Right ventricle myocardium superior (tissue), 1 donor: ENCODE data around the gene BCR. TPM values are rescaled to one million over a fixed set of nuclear protein-coding genes. Genes with fewer than 3 reads are reported as not detected.

Experiments
- ATAC-seq: fragments of 200-7000 bp; cut with Tn5 transposase; one replicate; pipeline ENCODE4 v1.9.1; 2020; ENCODE audit warnings: mild to moderate bottlenecking; ENCODE audit not compliant: poor library complexity
- DNase-seq: peaks from one replicate; pipeline ENCODE4 v3.0.0-alpha.2; 2020
- intact Hi-C: fragments of 100-400 bp; cut with DNase I; formaldehyde crosslinking; loops from one replicate; pipeline ENCODE4 v1.11.2; 2022
- total RNA-seq: library from RNA; stranded (reverse); fragmentation: NEBNext Ultra II Directional; extraction: Animal tissue kit (Norgen Biotek cat#: 25700); gene quantifications from one replicate; pipeline ENCODE4 v1.2.1, GENCODE V29; 2021
- donor health status: DM: no; HTN: yes; CAD: no; lungs with severe emphysema.

Gene BCR
- total RNA-seq, 1 donor from 2014 or later, result 28.2 TPM

DNA sequence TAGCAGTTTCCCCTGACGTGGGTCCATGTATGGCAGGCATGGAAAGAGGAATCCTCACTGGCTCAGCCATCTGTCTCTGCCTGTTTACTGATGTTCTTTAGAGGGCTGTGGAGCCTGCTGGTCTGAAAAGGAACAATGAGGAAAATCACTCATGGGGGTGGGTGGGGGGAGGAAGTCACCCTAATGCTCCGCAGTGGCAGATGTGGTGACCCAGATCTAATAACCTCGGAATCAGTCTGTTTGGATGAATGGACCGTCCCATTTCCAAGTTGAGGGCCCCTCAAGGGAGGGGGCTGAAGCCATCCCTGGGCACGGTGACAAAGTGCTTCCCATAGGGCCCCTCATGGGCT lies 4.4 kb downstream of the BCR start:
- ATAC-seq (no peak), DNase-seq (no peak)
- intact Hi-C loops, result loop anchor here (5.0 kb wide), 1 partner anchor 38 kb away; no protein-coding TSS in a partner anchor

DNA sequence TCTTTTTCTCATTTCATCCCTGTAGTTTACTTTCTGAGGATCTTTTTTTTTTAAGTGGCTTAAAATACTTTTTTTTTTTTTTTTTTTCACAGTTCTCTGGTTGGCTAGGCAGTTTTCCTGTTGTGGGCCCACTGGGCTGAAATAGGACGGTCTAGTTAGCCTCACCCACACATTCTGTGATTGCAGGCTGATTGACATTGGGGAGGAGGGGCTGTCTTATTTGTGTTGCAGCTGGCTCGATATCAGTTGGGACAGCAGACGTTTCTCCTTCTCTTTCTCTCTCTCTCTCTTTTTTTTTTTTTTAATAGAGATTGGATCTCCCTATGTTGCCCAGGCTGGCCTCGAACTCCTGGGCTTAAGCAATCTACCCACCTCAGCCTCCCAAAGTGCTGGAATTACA lies 6.9 kb downstream of the BCR start:
- intact Hi-C loops, result no loop called here

DNA sequence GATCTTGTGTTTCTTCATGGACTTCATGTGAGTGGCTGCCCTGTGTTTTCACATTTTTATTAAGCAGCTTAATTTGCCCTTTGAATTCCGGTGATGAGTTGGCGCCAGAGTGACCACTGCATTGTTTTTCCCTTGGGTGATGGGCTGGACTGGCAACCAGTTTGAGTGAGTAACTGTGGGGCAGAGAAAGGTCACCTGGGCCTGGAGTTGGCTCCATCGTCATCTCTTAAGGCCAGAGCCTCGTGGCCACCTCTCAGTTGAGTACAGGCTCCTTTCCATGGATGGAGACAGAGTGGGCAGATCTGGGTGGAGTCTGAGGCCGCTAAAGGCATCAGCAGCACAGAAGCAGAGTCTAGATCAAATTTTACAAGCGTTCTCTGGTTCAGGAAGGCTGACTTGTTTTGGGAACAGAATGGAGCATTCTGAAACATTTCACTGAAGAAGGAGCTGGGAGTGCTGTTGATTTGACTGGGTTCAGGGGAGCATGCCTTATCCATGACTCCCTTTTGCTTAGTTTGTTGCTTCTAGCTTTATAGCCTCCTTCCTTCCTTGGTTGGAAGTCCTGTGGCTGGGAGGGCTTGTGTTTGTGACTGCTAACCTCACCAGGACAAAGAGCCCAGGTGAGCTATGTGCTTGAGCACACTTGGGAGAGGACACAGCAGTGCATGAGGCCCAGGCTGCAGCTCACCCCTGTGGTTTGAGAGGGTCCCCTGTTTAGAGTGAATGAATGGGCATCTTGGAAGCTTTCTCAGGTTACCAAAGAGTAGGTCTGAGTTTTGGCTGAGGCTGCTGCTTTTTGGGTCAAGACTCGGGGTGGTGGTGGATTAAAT lies 7.8 kb downstream of the BCR start:
- ATAC-seq (no peak), DNase-seq (no peak)

More for the DNA sequence above, 6.9 kb downstream of the BCR start:
- ATAC-seq (no peak), DNase-seq (no peak)

DNA sequence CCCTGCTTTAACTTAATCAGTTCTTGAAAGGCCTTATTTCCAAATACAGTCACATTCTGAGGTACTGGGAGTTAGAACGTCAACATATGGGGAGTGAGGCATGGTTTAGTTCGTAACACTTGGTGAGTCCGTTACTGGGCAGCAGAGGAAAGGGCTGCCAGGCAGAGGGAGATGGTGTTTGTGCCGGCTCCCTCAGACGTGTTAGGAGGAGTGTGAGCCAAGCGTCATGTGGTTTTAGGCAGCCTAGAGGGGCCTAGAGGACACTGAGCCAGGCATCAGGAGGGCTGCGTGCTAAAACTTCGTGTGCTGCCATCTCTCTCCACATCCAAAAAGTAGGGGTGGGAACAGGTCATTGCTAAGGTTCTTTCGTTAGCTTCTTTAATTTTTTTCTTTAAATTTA lies 10.2 kb downstream of the BCR start:
- DNase-seq, result no peak
- ATAC-seq, result peak; percentile 60
- intact Hi-C loops, result no loop called here

More for the DNA sequence above, 7.8 kb downstream of the BCR start:
- intact Hi-C loops, result no loop called here

DNA sequence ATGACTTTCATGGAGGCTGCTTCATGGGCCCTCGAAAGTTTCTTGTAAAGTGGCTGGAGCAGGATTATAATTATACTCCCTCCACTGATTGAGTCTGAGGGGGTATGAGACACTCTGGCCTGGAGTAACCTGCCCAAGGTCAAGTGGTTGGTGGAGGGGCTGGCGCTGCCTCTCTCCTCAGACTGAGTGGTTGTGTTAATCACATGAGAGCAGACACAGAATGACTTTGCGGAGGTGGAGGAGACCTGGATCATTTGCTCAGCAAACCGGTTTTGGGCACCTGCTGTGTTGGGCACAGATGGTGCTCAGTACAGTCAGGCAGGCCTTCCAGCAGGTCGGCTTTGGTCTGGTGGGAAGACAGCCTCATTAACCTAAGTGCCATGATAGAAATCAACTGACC lies 11.8 kb downstream of the BCR start:
- ATAC-seq (peak; percentile 57), DNase-seq (no peak)
- intact Hi-C loops, result no loop called here

DNA sequence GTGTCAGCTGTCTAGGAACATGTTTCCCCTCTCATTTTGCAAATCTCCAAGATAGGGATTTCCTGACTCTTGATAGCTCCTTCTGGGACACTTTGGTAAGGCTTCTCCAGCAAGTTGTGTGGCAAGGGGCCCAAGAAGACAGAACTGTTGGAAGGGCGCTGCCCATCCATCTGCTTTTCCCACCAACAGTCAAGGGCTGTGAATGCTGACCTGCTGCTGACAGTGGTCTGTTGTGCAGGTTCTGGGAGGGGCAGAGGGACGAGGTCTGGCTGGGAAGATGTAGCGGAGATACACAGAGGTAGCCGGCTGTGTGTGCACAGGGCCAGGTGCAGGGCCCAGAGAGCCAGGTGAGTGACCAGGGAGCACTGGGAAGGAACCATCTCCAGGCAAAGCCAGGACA lies 12.2 kb downstream of the BCR start:
- ATAC-seq (no peak), DNase-seq (no peak)
- intact Hi-C loops, result no loop called here

DNA sequence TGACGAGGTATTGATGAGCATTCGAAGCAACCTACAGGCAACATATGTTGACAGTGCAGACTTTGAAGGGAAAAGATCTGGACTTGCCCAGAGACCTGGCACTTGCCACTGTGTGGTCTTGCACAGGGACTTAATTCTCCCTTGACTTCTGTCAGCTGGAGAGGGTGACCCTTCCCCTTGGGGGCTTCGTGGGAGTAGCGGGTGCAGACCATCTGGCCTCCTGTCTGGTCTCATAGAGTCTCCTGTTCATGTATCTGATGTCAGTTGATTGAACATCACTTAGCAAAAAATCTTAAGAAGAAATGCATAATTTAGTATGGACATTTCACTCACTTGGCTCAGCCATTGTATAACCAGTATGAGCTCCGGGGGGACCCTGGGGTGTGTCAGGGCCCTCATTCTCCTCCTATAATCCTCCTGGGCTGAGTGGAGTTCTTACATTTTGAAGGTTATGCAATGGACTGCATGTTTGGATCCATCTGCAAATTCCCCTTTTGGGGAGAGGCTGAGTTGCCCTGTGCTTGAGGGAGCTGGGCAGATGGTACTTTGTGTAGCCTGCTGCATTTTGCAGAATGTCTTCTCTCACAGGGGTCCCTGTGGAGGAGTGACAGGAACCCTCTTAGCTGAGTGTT lies 13.0 kb downstream of the BCR start:
- no peak for ATAC-seq
- intact Hi-C loops, result no loop called here
- DNase-seq, result no peak

DNA sequence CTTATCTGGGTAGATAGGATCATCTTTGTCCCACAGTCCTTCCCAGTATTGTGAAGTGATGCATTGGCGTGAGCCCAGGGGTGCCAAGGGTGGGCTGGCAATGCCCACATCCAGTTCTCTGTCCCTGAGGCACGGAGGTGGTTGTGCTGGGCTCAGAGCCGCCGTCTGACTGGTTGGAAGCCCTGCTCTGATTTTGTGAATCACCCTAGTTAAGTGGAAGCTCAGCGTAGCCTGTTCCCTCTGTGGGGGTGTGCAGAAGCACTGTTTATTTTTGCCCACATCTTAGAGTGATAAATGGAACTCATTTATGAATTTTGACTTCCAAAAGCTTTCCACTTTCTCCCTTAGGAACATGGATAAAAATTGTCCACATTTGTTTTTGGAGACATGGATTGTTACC lies 13.6 kb downstream of the BCR start:
- intact Hi-C loops, result no loop called here
- DNase-seq (no peak), ATAC-seq (no peak)

DNA sequence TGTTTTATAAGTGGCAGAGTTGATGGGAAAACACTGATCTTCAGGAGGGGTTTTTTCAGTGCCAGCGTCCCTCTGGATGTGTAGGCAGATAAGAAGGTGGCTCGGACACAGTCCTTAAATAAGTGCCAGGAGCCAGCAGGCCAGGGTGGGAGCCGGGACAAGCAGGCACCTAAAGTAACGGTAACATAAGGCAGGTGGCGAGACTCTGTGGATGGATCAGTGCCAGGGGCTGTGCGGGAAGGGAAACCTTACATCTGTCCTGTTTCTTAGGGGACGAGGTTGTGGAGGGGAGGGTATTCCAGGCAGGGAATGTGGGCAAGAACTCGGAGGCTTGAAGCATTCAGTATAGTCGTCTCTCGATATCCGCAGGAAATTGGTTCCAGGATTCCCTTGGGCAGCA lies 15.9 kb downstream of the BCR start:
- ATAC-seq (no peak), DNase-seq (no peak)
- intact Hi-C loops, result no loop called here

DNA sequence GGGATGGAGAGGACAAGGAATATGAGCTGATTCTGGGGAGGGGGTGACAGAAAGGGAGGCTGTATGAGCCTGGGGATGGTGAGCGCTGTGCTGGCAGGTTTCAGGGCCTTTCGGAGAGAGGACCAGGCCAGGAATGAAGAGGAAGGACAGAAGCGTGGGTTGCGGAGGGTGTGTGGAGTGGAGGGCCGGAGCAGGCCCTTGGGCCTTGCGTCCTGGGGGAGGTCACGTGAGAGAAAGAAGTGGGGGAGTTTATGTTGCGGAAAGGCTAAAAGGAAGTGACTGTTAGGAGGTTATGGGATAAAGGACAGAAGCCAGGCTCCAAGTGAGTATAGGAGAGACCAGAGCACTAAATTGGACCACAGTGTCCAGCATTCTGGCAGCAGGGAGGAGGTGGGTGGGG lies 17.5 kb downstream of the BCR start:
- intact Hi-C loops, result no loop called here
- no peak for DNase-seq

DNA sequence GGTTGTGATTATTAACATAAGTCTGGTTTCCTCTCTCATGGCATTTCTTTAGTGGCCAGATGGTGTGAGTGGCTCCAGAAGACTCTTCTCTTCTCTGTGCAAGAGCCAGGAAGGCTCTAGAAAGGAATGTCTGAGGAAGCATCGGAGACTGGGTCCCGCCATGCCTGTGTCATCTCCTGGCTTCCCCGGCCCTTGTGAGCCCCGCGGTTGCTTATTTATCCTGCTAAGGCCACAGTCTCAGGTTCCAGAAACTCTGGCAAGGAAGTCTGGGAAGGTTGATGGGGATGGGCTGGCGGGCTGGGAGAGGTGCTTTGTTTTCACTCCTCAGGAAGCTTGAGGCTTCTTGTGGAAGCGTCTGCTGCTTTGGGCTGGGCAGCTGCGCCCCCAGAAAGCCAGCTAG lies 18.9 kb downstream of the BCR start:
- intact Hi-C loops, result no loop called here
- DNase-seq, result no peak
- no peak for ATAC-seq

More for the DNA sequence above, 17.5 kb downstream of the BCR start:
- ATAC-seq, result no peak

DNA sequence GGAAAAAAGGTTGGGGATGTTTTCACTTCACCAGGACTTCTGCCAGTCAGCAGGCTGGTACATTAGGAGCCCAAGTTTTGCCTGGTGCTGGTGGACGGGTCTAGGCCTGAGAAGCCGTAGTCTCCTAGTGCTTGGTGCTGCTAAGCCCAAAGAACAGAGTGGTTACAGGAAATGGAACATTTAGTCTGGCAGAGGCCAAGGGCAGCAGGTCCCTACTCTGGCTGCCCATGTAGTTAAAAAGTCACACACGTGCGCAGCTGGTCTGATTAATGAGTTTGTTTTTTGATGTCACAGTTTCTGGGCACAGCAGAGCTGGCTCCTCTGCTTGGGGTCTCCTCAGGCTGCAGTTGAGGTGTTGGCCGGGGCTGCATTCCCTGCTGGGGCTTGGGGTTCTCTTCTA lies 20.6 kb downstream of the BCR start:
- DNase-seq (no peak), ATAC-seq (no peak)
- intact Hi-C loops, result no loop called here

DNA sequence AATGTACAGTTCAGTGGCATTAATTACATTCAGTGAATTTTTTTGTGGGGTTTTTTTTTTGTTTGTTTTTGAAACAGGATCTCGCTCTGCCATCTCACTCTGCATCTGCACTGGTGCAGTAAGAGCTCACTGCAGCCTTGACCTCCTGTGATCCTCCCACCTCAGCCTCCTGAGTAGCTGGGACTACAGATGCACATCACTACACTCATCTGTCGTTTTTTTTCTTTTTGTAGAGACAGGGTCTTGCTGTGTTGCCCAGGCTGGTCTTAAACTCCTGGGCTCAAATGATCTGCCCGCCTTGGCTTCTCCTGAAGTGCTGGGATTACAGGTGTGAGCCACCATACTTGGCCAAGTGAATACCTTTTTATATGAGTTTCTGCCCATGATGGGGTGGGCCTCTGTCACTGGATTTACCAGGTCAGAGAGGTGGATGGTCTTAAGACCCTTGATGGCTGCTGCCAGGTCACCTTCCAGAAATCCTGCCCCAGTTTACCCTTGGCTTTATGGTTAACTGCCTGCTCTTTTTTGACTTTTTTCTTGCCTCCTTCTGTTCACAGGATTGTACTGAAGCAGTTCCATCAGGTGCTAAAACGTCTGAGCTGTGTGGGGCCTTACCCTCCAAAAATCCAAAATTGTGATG lies 22.6 kb downstream of the BCR start:
- DNase-seq (no peak), ATAC-seq (no peak)
- intact Hi-C loops, result no loop called here

DNA sequence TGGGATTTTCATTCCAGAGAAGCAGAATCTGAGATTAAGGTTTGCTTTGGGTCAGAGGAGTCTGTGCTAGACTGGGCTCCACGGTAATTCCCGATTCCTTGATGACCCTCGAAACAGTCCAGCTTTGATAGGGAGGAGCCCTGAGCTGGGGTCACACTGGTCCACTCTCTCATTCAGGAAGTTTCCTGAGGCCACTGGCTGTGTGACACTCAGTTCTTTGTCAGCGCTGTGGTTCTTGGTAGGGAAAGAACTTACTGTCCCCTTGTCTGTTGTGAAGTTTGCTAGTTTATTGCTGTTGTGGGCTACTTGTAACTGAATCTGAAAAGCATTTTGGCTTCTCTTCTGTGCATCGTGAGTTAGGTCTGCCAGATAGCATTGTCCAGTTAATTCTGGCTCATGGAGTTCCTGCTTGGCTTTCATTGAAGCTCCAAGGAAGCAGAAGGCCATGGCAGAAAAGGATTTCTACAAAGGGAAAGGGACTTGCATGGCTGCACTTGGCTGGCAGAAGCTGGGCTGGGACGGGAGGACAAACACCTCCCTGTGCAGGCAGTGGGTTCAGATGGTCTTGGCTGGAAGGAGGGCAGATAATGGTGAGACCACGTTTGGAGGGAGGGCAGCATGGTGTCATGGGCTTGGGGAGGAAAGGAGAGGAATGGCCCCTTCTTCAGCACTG lies 23.3 kb downstream of the BCR start:
- intact Hi-C loops, result no loop called here
- ATAC-seq (no peak), DNase-seq (no peak)

DNA sequence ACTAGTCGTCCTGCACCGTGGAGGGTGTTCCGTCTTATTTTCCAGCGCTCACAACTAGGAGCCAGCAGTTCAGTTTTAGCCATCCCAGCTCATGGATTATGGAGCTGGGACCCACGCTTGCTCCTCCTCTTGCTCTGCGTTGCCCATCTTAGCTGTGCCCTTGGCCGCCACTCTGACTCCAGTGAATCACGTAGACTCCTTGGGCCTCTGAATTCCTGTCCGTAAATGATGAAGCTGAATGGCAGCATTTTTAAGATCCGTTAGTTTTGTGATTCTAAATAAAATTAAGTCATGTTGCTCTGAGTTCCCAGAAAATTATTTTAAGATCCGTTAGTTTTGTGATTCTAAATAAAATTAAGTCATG lies 23.8 kb downstream of the BCR start:
- intact Hi-C loops, result no loop called here
- ATAC-seq (no peak), DNase-seq (no peak)

DNA sequence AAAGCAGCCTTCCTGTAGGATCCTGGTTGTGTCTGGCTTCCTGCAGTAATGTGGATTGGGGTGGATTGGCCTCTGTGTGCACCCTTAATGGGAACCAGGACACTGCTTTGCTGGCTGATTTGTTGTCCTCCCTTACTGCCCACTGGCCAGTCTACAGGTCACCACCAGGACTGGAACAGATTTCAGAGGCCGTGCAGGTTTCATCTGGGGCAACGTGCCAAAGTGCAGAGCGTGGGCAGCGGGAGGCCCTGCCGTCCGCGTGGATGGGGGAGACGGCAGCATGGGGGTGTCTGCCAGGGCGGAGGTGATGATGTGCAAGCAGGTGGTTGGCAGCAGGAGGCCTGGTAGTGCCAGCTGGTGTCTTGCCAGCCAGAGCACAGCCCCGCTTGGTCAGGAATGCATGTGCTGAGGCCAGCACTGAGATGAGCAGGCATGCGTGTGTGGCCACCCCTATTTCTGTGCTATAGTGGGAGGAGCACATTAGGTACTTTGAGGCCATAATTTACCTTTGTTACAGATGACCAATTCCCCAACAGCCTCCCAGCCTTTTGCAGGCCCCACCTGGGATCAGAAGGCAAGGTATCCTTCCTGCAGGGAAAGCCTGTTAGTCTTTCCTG lies 24.3 kb downstream of the BCR start:
- ATAC-seq (peak; percentile 97), DNase-seq (peak; percentile 91)
- intact Hi-C loops, result no loop called here

DNA sequence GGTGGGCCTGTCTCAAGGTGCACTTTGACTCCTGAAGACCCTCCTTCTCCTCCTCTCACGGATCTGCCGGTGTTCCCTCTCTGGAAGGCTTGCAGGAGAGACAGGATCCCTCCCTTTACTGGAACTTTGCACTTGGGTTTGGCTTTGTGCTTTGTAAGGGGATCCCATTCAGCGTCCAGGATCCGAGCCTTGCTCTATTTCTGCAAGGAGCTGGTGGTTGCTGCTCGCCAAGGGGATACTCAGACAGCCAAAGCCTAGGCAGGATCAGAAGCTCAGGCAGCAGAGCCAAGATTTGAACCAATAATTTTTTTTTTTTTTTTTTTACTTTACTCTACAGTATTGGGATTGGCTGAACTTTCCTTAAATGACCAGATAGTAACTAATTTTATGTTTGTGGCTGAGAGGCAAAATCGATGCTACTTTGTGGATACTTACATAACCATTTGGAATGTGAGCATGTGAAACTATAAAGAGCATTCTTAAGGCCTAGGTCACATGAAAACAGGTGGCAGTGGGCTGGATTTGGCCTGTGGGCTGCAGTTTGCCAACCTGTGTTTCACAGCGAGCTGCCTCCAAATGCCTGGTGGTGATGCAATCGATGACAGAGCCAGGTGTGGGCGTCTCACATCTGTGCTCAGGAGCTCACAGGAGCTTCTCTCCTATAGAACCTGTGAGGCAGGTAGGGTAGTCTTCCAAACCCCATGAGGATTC lies 25.2 kb downstream of the BCR start:
- intact Hi-C loops, result no loop called here
- DNase-seq (no peak), ATAC-seq (no peak)

DNA sequence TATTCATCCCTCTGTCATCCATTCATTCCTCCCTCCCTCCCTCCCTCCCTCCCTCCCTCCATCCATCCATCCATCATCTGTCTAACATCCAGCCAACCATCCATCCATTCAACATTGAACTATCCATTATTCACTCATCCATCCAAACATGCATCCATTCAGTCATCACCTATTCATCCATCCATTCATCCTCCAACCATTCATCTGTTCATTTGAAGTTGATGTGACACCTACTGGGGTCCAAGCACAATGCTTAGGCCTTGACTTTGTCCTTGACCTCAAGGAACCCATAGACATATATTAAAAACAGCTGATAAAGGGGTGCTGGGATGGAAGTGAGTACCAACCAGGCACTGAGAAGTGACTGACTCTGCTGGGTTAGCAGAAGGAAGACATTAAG lies 26.6 kb downstream of the BCR start:
- DNase-seq (no peak), ATAC-seq (no peak)
- intact Hi-C loops, result no loop called here
